Astrocyte (in vitro differentiated cells and primary cell): ENCODE data around the gene DLST. TPM values are rescaled to one million over a fixed set of nuclear protein-coding genes. Genes with fewer than 3 reads are reported as not detected.

Experiments used
- DNase-seq: peaks from one replicate; pipeline ENCODE4 v3.0.0-alpha.2; 2010; ENCODE audit warnings: low read depth
- FAIRE-seq: peaks from 2 replicates; lab custom pipeline; 2011; peaks lifted over from hg19 to GRCh38; lab: Jason Lieb, UNC
- H2AFZ ChIP-seq: 2 replicates; pipeline ENCODE4 v1.6.0; 2012; ENCODE audit warnings: low read depth, low read length, inconsistent platforms
- H3K27ac ChIP-seq: 2 replicates; pipeline ENCODE4 v1.5.1; 2011; ENCODE audit warnings: low read depth, low read length, inconsistent platforms
- H3K27me3 ChIP-seq: 2 replicates; pipeline ENCODE4 v1.6.0; 2011; ENCODE audit warnings: low read length, inconsistent platforms; ENCODE audit not compliant: insufficient read depth
- H3K36me3 ChIP-seq: 2 replicates; pipeline ENCODE4 v1.5.1; 2011; ENCODE audit warnings: low read length, inconsistent platforms; ENCODE audit not compliant: insufficient read depth
- H3K4me1 ChIP-seq: 2 replicates; pipeline ENCODE4 v1.5.1; 2011; ENCODE audit warnings: low read length, inconsistent platforms; ENCODE audit not compliant: insufficient read depth
- H3K4me2 ChIP-seq: 2 replicates; pipeline ENCODE4 v1.6.0; 2012; ENCODE audit warnings: low read length, inconsistent platforms
- H3K4me3 ChIP-seq: 2 replicates; pipeline ENCODE4 v1.5.1; 2011; ENCODE audit warnings: low read depth, mild to moderate bottlenecking, low read length, inconsistent platforms; ENCODE audit not compliant: insufficient read depth
- H3K79me2 ChIP-seq: 2 replicates; pipeline ENCODE4 v1.6.0; 2012; ENCODE audit warnings: mild to moderate bottlenecking, low read length, inconsistent platforms; ENCODE audit not compliant: insufficient read depth
- H3K9ac ChIP-seq: 2 replicates; pipeline ENCODE4 v1.6.0; 2012; ENCODE audit warnings: mild to moderate bottlenecking, low read length, inconsistent platforms
- H3K9me3 ChIP-seq: 2 replicates; pipeline ENCODE4 v1.5.1; 2012; ENCODE audit warnings: low read depth, mild to moderate bottlenecking, low read length, inconsistent platforms; ENCODE audit not compliant: insufficient read depth
- H4K20me1 ChIP-seq: 2 replicates; pipeline ENCODE4 v1.6.0; 2012; ENCODE audit warnings: low read length, inconsistent platforms; ENCODE audit not compliant: insufficient read depth
- H3K27ac Mint-ChIP-seq: one replicate; pipeline ENCODE4 v1.8.0; 2021; ENCODE audit warnings: mild to moderate bottlenecking, mixed read lengths; ENCODE audit not compliant: unreplicated experiment
- H3K27me3 Mint-ChIP-seq: one replicate; pipeline ENCODE4 v1.8.0; 2021; ENCODE audit warnings: low read depth, mixed read lengths; ENCODE audit not compliant: unreplicated experiment
- H3K36me3 Mint-ChIP-seq: one replicate; pipeline ENCODE4 v1.8.0; 2021; ENCODE audit warnings: low read depth, mixed read lengths; ENCODE audit not compliant: unreplicated experiment
- H3K4me1 Mint-ChIP-seq: one replicate; pipeline ENCODE4 v1.8.0; 2021; ENCODE audit warnings: low read depth, mixed read lengths; ENCODE audit not compliant: unreplicated experiment
- H3K4me3 Mint-ChIP-seq: one replicate; pipeline ENCODE4 v1.8.0; 2021; ENCODE audit warnings: mild to moderate bottlenecking, moderate library complexity, mixed read lengths; ENCODE audit not compliant: unreplicated experiment
- H3K9me3 Mint-ChIP-seq: one replicate; pipeline ENCODE4 v1.8.0; 2021; ENCODE audit warnings: mild to moderate bottlenecking, mixed read lengths; ENCODE audit not compliant: unreplicated experiment
- EZH2 ChIP-seq: IDR thresholded peaks from 2 replicates; pipeline ENCODE4 v1.6.1; 2012; ENCODE audit warnings: mild to moderate bottlenecking, low read length, inconsistent platforms; ENCODE audit not compliant: insufficient read depth
- total RNA-seq: library from RNA; stranded (reverse); gene quantifications from 2 replicates; pipeline ENCODE4 v1.2.1, GENCODE V29; 2021
- TF ChIP-seq, protein P1 (sequence below): IDR thresholded peaks from 2 replicates; pipeline ENCODE4 v1.5.1; 2011; ENCODE audit warnings: low read depth, mild to moderate bottlenecking, inconsistent platforms, low read length, moderate library complexity; ENCODE audit not compliant: insufficient read depth

Gene DLST
- total RNA-seq, 1 donor from 2014 or later = 90.6 TPM

DNA sequence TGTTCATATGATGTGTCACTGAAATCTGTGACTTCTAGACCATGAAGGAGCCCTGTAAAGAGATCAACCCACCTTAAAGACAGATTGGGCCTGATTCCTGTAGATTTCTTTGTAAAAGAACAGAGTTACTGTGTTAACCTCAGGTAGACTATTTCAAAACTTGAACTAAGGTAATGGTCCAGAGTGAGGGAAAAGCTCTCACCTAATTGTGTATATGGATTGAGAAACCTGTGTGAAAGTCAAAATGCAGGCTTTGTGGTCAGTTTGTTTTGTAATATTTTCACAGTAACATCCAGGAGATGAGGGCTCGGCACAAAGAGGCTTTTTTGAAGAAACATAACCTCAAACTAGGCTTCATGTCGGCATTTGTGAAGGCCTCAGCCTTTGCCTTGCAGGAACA is 16.4 kb downstream of the DLST start:
- Histone ChIP-seq H3K4me3 (no peak overlapping the region), H2AFZ (no peak overlapping the region), H3K27me3 (no peaks in the 10 kb centered on the region), H3K79me2 (no peaks in the 10 kb centered on the region), H4K20me1 (peaks cover 30% of the 10 kb centered on the region), H3K36me3 (peaks cover 90% of the 10 kb centered on the region), H3K27ac (no peak overlapping the region), H3K4me1 (no peaks in the 10 kb centered on the region), H3K9ac (no peak overlapping the region), H3K4me2 (no peak overlapping the region), H3K9me3 (no peaks in the 10 kb centered on the region)
- Mint-ChIP-seq H3K9me3 (no peaks in the 10 kb centered on the region), H3K4me3 (no peak overlapping the region), H3K36me3 (peaks cover 40% of the 10 kb centered on the region), H3K27ac (no peak overlapping the region), H3K27me3 (no peaks in the 10 kb centered on the region), H3K4me1 (peaks cover 2% of the 10 kb centered on the region)
- TF ChIP-seq EZH2 = no peak
- TF ChIP-seq, protein P1, sequence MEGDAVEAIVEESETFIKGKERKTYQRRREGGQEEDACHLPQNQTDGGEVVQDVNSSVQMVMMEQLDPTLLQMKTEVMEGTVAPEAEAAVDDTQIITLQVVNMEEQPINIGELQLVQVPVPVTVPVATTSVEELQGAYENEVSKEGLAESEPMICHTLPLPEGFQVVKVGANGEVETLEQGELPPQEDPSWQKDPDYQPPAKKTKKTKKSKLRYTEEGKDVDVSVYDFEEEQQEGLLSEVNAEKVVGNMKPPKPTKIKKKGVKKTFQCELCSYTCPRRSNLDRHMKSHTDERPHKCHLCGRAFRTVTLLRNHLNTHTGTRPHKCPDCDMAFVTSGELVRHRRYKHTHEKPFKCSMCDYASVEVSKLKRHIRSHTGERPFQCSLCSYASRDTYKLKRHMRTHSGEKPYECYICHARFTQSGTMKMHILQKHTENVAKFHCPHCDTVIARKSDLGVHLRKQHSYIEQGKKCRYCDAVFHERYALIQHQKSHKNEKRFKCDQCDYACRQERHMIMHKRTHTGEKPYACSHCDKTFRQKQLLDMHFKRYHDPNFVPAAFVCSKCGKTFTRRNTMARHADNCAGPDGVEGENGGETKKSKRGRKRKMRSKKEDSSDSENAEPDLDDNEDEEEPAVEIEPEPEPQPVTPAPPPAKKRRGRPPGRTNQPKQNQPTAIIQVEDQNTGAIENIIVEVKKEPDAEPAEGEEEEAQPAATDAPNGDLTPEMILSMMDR = no peak
- no peak for DNase-seq
- FAIRE-seq = no peak

DNA sequence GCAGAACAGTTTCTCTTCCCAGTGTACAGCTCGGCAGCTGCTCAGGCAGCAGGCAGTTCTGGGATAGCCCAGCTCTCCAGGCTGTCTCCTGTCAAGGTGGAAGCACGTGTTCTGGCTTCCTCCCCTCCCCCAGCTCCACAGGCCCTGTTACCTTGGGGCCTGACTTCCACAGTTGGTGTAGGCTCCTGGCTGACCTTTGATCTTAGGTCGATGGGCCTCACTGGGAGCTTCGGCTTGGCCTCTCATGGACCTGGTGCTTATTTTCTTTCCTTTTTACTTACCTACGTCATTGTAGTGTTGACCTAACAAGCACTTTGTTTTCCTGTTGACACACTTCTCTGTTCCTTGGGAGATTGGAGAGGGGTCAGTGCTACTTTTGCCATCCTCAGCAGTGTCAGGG is 17.0 kb downstream of the DLST start:
- Histone ChIP-seq H3K9me3 (no peaks in the 10 kb centered on the region), H2AFZ (no peak overlapping the region), H3K4me1 (no peaks in the 10 kb centered on the region), H3K4me2 (no peak overlapping the region), H3K79me2 (no peaks in the 10 kb centered on the region), H4K20me1 (peaks cover 28% of the 10 kb centered on the region), H3K36me3 (peaks cover 87% of the 10 kb centered on the region), H3K27ac (no peak overlapping the region), H3K9ac (no peak overlapping the region), H3K27me3 (no peaks in the 10 kb centered on the region), H3K4me3 (no peak overlapping the region)
- H3K9me3 Mint-ChIP-seq = no peaks in the 10 kb centered on the region
- H3K27ac Mint-ChIP-seq = no peak overlapping the region
- peaks cover 42% of the 10 kb centered on the region for H3K36me3 Mint-ChIP-seq
- TF ChIP-seq, protein P1 = no peak
- TF ChIP-seq EZH2 = no peak
- no peaks in the 10 kb centered on the region for H3K27me3 Mint-ChIP-seq
- no peak for FAIRE-seq
- H3K4me1 Mint-ChIP-seq = peaks cover 3% of the 10 kb centered on the region
- no peak overlapping the region for H3K4me3 Mint-ChIP-seq
- DNase-seq = no peak

DNA sequence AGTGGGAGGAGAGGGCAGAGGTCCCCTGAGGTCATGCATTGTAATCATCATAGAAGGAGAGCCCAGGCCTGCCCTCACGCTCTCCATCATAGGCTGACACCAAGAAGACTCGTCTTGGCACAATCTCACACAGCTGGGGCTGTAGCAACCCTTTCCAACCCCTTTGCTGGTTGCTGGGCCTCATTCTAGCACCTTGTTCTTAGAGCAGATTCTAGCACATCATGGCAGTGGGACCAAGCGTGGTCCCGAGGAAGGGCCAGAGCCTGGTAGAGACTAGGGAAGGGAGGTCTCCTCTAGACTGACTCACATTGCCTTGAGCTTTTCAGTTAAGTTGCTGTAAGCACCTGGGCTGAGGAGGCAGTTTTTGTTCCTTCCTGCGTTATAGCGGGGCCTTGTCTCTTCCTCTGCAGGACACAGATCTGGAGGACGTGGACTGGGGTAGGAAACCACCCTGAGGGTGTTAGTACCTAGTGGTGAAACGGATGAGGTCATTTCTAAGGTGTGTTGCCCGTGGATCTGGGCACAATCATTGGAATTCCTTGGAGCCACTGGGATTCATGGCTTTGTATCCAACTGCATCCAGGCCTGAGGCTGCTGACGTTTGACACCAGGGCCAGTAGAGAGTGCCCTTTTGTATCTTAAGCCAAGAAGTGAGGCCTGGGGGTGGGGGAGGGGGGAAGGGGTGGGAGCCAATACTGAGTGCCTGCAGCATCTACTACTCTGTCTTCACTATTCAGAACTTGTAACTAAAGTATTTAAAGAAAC is 21.4 kb downstream of the DLST start:
- Mint-ChIP-seq H3K27ac (no peak overlapping the region), H3K9me3 (no peaks in the 10 kb centered on the region), H3K36me3 (peaks cover 35% of the 10 kb centered on the region), H3K27me3 (no peaks in the 10 kb centered on the region), H3K4me1 (peaks cover 5% of the 10 kb centered on the region), H3K4me3 (no peak overlapping the region)
- Histone ChIP-seq H3K9me3 (no peaks in the 10 kb centered on the region), H3K4me1 (no peaks in the 10 kb centered on the region), H2AFZ (no peak overlapping the region), H3K79me2 (no peaks in the 10 kb centered on the region), H3K36me3 (peaks cover 58% of the 10 kb centered on the region), H3K4me2 (no peak overlapping the region), H3K27ac (no peak overlapping the region), H4K20me1 (peaks cover 21% of the 10 kb centered on the region), H3K4me3 (no peak overlapping the region), H3K27me3 (no peaks in the 10 kb centered on the region), H3K9ac (no peak overlapping the region)
- TF ChIP-seq EZH2 = no peak
- TF ChIP-seq, protein P1 = no peak
- no peak for FAIRE-seq
- no peak for DNase-seq
